HG03520 (cell line): ENCODE data around the gene PLEKHM2.

Experiments used
- ATAC-seq: cut with Tn5 transposase; IDR thresholded peaks from one replicate; pipeline ENCODE4 v1.9.1; 2021; ENCODE audit warnings: mild to moderate bottlenecking, moderate library complexity; ENCODE audit not compliant: unreplicated experiment

PLEKHM2 gene

GRCh38 chr1:15777909-15778707, 94.0 kb downstream of the PLEKHM2 start:
- ATAC-seq, result no peak
